Osteoblast (primary cell): ENCODE results near the gene MEPCE. TPM values are rescaled to one million over a fixed set of nuclear protein-coding genes. Genes with fewer than 3 reads are reported as not detected.

ENCODE experiments used
- DNase-seq: peaks from one replicate; pipeline ENCODE4 v3.0.0; 2011; ENCODE audit warnings: low spot score, mixed read lengths; ENCODE audit not compliant: insufficient read length; ENCODE audit errors: missing footprints
- H2AFZ ChIP-seq: 2 replicates; pipeline ENCODE4 v1.6.0; 2011; ENCODE audit warnings: mild to moderate bottlenecking, low read length
- H3K27ac ChIP-seq: 2 replicates; pipeline ENCODE4 v1.5.1; 2011; ENCODE audit warnings: mild to moderate bottlenecking, low read depth, low read length, moderate library complexity
- H3K27me3 ChIP-seq: 2 replicates; pipeline ENCODE4 v1.6.0; 2012; ENCODE audit warnings: mild to moderate bottlenecking, control low read depth, inconsistent platforms, low read length, moderate library complexity; ENCODE audit not compliant: insufficient read depth
- H3K36me3 ChIP-seq: 2 replicates; pipeline ENCODE4 v1.5.1; 2011; ENCODE audit warnings: mild to moderate bottlenecking, low read length, control low read depth, moderate library complexity; ENCODE audit not compliant: insufficient read depth
- H3K4me1 ChIP-seq: 2 replicates; pipeline ENCODE4 v1.5.1; 2011; ENCODE audit warnings: mild to moderate bottlenecking, low read length, control low read depth, moderate library complexity; ENCODE audit not compliant: insufficient read depth
- H3K4me2 ChIP-seq: 2 replicates; pipeline ENCODE4 v1.6.0; 2011; ENCODE audit warnings: mild to moderate bottlenecking, low read length; ENCODE audit not compliant: insufficient read depth
- H3K4me3 ChIP-seq: fragments of 200-600 bp; sonication (generic); 3 replicates; pipeline ENCODE4 v1.5.1; 2012; ENCODE audit warnings: mild to moderate bottlenecking, low read length, inconsistent platforms; ENCODE audit not compliant: insufficient read depth
- H3K79me2 ChIP-seq: 2 replicates; pipeline ENCODE4 v1.6.0; 2012; ENCODE audit warnings: mild to moderate bottlenecking, low read length, control low read depth, inconsistent platforms; ENCODE audit not compliant: insufficient read depth
- H3K9me3 ChIP-seq: 2 replicates; pipeline ENCODE4 v1.5.1; 2011; ENCODE audit warnings: low read depth, low read length, control low read depth
- H4K20me1 ChIP-seq: 2 replicates; pipeline ENCODE4 v1.6.0; 2012; ENCODE audit warnings: mild to moderate bottlenecking, low read length, control low read depth; ENCODE audit not compliant: insufficient read depth
- total RNA-seq: library from RNA; depleted of rRNA; stranded (reverse); fragments of >200 nt; gene quantifications from 2 replicates; pipeline ENCODE4 v1.2.3, GENCODE V29; 2012
- TF ChIP-seq, protein P1 (sequence below): IDR thresholded peaks from 2 replicates; pipeline ENCODE4 v1.5.1; 2011; ENCODE audit warnings: mild to moderate bottlenecking, low read depth, low read length, moderate library complexity; ENCODE audit errors: extremely low read depth

The MEPCE gene
- total RNA-seq, 1 donor, result 29.7 TPM

DNA sequence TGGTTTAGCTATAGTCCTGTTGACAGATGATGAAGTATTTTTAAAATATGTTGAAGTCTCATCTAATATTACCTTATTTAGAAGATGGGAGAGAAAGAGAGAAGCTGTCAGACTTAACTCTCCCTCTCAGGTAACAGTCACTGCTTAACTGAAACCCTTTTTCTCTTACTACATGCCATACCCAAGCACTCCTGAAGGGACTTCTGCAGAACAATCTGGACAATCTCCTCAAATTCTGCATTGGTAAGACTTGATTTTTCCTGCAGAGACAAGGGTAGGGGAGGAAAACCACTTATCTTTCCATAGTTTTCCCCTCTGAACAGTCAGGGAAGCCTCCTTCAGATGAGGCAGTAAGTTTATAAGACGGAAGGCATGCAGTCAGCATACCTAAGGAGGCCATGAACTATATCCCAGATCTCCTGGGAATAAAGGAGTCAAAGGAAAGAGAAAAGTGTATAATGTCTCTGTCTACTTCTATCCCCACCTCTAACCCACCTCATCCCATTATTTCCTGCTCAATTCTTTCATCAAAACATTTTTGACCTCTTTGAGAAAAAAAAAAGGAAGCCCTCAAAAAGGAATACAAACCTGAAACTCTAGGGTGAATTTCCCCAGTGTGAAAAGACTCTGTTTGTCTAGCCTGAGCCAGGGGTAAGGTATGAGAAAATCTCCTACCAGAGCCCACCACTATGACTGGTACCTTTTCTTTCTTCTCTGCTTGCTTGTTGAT, 10.5 kb upstream of the MEPCE start:
- no peaks in the 10 kb centered on the region for H3K27me3 ChIP-seq
- H3K36me3 ChIP-seq, result no peaks in the 10 kb centered on the region
- TF ChIP-seq, protein P1, sequence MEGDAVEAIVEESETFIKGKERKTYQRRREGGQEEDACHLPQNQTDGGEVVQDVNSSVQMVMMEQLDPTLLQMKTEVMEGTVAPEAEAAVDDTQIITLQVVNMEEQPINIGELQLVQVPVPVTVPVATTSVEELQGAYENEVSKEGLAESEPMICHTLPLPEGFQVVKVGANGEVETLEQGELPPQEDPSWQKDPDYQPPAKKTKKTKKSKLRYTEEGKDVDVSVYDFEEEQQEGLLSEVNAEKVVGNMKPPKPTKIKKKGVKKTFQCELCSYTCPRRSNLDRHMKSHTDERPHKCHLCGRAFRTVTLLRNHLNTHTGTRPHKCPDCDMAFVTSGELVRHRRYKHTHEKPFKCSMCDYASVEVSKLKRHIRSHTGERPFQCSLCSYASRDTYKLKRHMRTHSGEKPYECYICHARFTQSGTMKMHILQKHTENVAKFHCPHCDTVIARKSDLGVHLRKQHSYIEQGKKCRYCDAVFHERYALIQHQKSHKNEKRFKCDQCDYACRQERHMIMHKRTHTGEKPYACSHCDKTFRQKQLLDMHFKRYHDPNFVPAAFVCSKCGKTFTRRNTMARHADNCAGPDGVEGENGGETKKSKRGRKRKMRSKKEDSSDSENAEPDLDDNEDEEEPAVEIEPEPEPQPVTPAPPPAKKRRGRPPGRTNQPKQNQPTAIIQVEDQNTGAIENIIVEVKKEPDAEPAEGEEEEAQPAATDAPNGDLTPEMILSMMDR, result no peak
- DNase-seq, result no peak
- no peak overlapping the region for H3K27ac ChIP-seq
- H4K20me1 ChIP-seq, result no peaks in the 10 kb centered on the region
- peak overlapping the region; percentile 7 for H2AFZ ChIP-seq
- no peaks in the 10 kb centered on the region for H3K9me3 ChIP-seq
- no peak overlapping the region for H3K4me2 ChIP-seq
- no peak overlapping the region for H3K4me3 ChIP-seq
- no peaks in the 10 kb centered on the region for H3K79me2 ChIP-seq
- peaks cover 5% of the 10 kb centered on the region for H3K4me1 ChIP-seq

DNA sequence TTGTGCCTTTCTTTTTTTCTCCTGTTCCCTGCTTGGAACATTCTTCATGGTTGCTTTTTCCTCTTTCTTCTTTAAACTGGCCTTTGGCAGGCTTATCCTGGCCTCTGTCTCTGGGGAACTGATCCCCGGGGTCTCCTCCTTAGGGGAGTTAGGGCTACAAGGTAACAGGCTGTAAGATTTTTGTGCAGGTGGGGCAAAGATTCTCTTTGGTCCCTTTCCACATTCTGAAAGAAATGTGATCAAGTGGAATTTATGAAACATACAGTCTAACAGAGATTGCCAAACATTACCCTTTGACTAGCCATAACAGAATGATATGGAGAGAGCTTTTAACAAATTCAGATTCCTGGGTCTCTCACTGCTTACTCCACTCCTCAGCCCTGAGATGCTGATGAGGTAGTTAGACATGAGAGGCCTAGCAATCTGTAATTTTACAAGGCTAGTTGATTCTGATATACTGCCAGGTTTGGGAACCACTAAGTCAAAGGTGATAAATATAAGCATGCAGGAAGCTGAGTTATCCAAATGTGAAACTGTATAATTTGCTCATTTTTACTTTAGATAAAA, 9.9 kb upstream of the MEPCE start:
- no peak for DNase-seq
- Histone ChIP-seq H4K20me1 (no peaks in the 10 kb centered on the region), H3K4me1 (peaks cover 5% of the 10 kb centered on the region), H2AFZ (no peak overlapping the region), H3K36me3 (no peaks in the 10 kb centered on the region), H3K27ac (no peak overlapping the region), H3K4me2 (no peak overlapping the region), H3K9me3 (no peaks in the 10 kb centered on the region), H3K27me3 (no peaks in the 10 kb centered on the region), H3K4me3 (no peak overlapping the region), H3K79me2 (no peaks in the 10 kb centered on the region)
- TF ChIP-seq, protein P1, result no peak

DNA sequence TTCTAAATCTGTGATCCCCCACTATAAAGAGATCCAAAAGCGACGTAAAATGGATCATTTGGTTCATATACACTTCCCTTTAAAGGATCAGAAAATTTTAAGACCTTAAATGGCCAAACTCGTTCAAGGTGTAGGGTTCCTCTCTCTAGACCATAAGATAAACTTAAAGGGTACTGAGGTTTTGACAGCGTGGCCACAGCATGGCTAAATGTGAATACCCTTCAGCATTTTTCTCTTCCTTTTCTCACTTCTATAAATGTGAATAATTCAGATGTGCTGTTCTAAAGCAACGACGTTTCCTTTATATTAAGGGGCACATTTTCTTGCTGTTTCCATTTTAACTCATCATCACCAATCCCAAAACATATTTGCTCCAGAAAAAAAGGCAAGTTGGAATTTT, 6.3 kb upstream of the MEPCE start:
- Histone ChIP-seq H3K27me3 (no peaks in the 10 kb centered on the region), H3K4me2 (no peak overlapping the region), H3K36me3 (no peaks in the 10 kb centered on the region), H3K9me3 (no peaks in the 10 kb centered on the region), H2AFZ (no peak overlapping the region), H3K79me2 (no peaks in the 10 kb centered on the region), H4K20me1 (no peaks in the 10 kb centered on the region), H3K4me1 (peaks cover 10% of the 10 kb centered on the region), H3K27ac (no peak overlapping the region), H3K4me3 (no peak overlapping the region)
- TF ChIP-seq, protein P1, result no peak
- no peak for DNase-seq

DNA sequence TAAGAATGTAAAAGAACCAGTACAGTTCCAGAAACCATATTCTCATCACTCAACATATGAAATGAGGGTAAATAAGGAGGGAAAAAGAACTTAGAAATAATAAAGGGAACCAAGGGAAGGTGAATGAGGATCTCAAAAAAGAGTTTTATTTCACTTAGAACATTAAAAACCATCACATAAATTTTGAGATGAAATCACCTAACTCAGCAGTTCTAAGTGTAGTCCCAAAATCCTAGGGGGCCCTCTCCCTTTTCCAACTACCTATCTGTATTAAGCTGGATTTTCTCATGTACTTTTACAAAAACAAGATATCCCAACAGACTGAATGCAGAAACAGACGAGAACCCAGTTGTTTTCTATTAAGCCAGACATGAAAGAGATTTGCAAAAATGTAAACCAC, 4.3 kb upstream of the MEPCE start:
- Histone ChIP-seq H3K4me1 (peaks cover 5% of the 10 kb centered on the region), H3K4me3 (no peak overlapping the region), H3K36me3 (no peaks in the 10 kb centered on the region), H3K9me3 (no peaks in the 10 kb centered on the region), H4K20me1 (no peaks in the 10 kb centered on the region), H3K4me2 (no peak overlapping the region), H3K27ac (no peak overlapping the region), H3K79me2 (peaks cover 6% of the 10 kb centered on the region), H3K27me3 (no peaks in the 10 kb centered on the region), H2AFZ (no peak overlapping the region)
- no peak for DNase-seq
- TF ChIP-seq, protein P1, result no peak
